ENCODE results near the gene SLC35F3.
A peak's percentile ranks its signal among the peaks of the same experiment; 100 is the strongest.
"Not testable (repeated sequence)": the region's sequence is repeated elsewhere in the genome, so short reads cannot be mapped to it uniquely, and the experiment has no call there.

SLC35F3 gene

GRCh38 chr1:234270093-234270492 lies 365.6 kb downstream of the SLC35F3 start:
- DNase-seq, result no peak

GRCh38 chr1:234270581-234271242 lies 366.2 kb downstream of the SLC35F3 start:
- DNase-seq, result no peak

- no peak for DNase-seq
Measured at GRCh38 chr1:234271243-234271606, 366.7 kb downstream of the SLC35F3 start.

- peak; percentile 44 for DNase-seq
Measured at GRCh38 chr1:234272656-234273312, 368.3 kb downstream of the SLC35F3 start.

- no peak for DNase-seq
Measured at GRCh38 chr1:234273981-234274380, 369.5 kb downstream of the SLC35F3 start.

GRCh38 chr1:234276151-234276788 lies 371.8 kb downstream of the SLC35F3 start:
- DNase-seq, result peak; percentile 40

GRCh38 chr1:234277161-234277868 lies 372.8 kb downstream of the SLC35F3 start:
- DNase-seq, result no peak

- DNase-seq, result no peak
Measured at GRCh38 chr1:234279021-234279420, 374.5 kb downstream of the SLC35F3 start.

- no peak for DNase-seq
Measured at GRCh38 chr1:234280500-234280899, 376.0 kb downstream of the SLC35F3 start.

GRCh38 chr1:234281826-234282489 lies 377.5 kb downstream of the SLC35F3 start:
- no peak for DNase-seq

- no peak for DNase-seq
Measured at GRCh38 chr1:234286206-234286605, 381.7 kb downstream of the SLC35F3 start.

GRCh38 chr1:234288946-234289345 lies 384.5 kb downstream of the SLC35F3 start:
- DNase-seq, result no peak

GRCh38 chr1:234289538-234290305 lies 385.2 kb downstream of the SLC35F3 start:
- no peak for DNase-seq

GRCh38 chr1:234292011-234292410 lies 387.5 kb downstream of the SLC35F3 start:
- no peak for DNase-seq

GRCh38 chr1:234292548-234292947 lies 388.1 kb downstream of the SLC35F3 start:
- no peak for DNase-seq

- no peak for DNase-seq
Measured at GRCh38 chr1:234294109-234294817, 389.8 kb downstream of the SLC35F3 start.

GRCh38 chr1:234295068-234295467 lies 390.6 kb downstream of the SLC35F3 start:
- no peak for DNase-seq

GRCh38 chr1:234295626-234296025 lies 391.1 kb downstream of the SLC35F3 start:
- DNase-seq, result no peak

- no peak for DNase-seq
Measured at GRCh38 chr1:234296496-234296895, 392.0 kb downstream of the SLC35F3 start.

- no peak for DNase-seq
Measured at GRCh38 chr1:234297668-234298067, 393.2 kb downstream of the SLC35F3 start.

- no peak for DNase-seq
Measured at GRCh38 chr1:234300096-234300495, 395.6 kb downstream of the SLC35F3 start.

GRCh38 chr1:234301663-234302062 lies 397.2 kb downstream of the SLC35F3 start:
- DNase-seq, result not testable (repeated sequence)

All from NCI-H2029 (cell line).